ENCODE data around the gene CLDN14. TPM values are rescaled to one million over a fixed set of nuclear protein-coding genes. Genes with fewer than 3 reads are reported as not detected.
"Not testable (repeated sequence)": the region's sequence is repeated elsewhere in the genome, so short reads cannot be mapped to it uniquely, and the experiment has no call there.

Gene CLDN14
- total RNA-seq, 2 experiments from 2014 or later: not detected

GRCh38 chr21:36489103-36489775, 9.3 kb upstream of the CLDN14 start:
- ATAC-seq (ENCODE audit: low read depth) (no peak), DNase-seq (no peak)
- Mint-ChIP-seq H3K27ac (no peak overlapping the region), H3K4me1 (no peaks in the 10 kb centered on the region), H3K4me3 (no peak overlapping the region), H3K36me3 (no peaks in the 10 kb centered on the region), H3K27me3 (peaks cover 2% of the 10 kb centered on the region), H3K9me3 (no peaks in the 10 kb centered on the region)
- POLR2A ChIA-PET: no interaction called here

GRCh38 chr21:36487641-36488307, 7.9 kb upstream of the CLDN14 start:
- no peaks in the 10 kb centered on the region for H3K36me3 Mint-ChIP-seq
- H3K4me1 Mint-ChIP-seq: no peaks in the 10 kb centered on the region
- H3K27ac Mint-ChIP-seq: no peak overlapping the region
- H3K27me3 Mint-ChIP-seq: peaks cover 2% of the 10 kb centered on the region
- DNase-seq (no peak), ATAC-seq (ENCODE audit: low read depth) (no peak)
- POLR2A ChIA-PET: no interaction called here
- no peaks in the 10 kb centered on the region for H3K9me3 Mint-ChIP-seq
- no peak overlapping the region for H3K4me3 Mint-ChIP-seq

- Mint-ChIP-seq H3K36me3 (no peaks in the 10 kb centered on the region), H3K27ac (no peak overlapping the region), H3K27me3 (peaks cover 2% of the 10 kb centered on the region), H3K4me3 (no peak overlapping the region), H3K4me1 (no peaks in the 10 kb centered on the region), H3K9me3 (no peaks in the 10 kb centered on the region)
- DNase-seq (no peak), ATAC-seq (ENCODE audit: low read depth) (no peak)
- POLR2A ChIA-PET: no interaction called here
Observed at GRCh38 chr21:36486246-36486645, 6.3 kb upstream of the CLDN14 start.

GRCh38 chr21:36485476-36485875, 5.6 kb upstream of the CLDN14 start:
- POLR2A ChIA-PET: no interaction called here
- peaks cover 2% of the 10 kb centered on the region for H3K27me3 Mint-ChIP-seq
- H3K4me3 Mint-ChIP-seq: no peak overlapping the region

GRCh38 chr21:36483095-36483494, 3.2 kb upstream of the CLDN14 start:
- no peaks in the 10 kb centered on the region for H3K36me3 Mint-ChIP-seq
- H3K27me3 Mint-ChIP-seq: peaks cover 2% of the 10 kb centered on the region
- no peaks in the 10 kb centered on the region for H3K9me3 Mint-ChIP-seq
- H3K27ac Mint-ChIP-seq: no peak overlapping the region
- DNase-seq (no peak), ATAC-seq (ENCODE audit: low read depth) (no peak)
- H3K4me3 Mint-ChIP-seq: no peak overlapping the region
- H3K4me1 Mint-ChIP-seq: no peaks in the 10 kb centered on the region
- POLR2A ChIA-PET: no interaction called here

More at GRCh38 chr21:36485476-36485875, 5.6 kb upstream of the CLDN14 start:
- no peak overlapping the region for H3K27ac Mint-ChIP-seq
- no peaks in the 10 kb centered on the region for H3K9me3 Mint-ChIP-seq
- ATAC-seq (ENCODE audit: low read depth) (no peak), DNase-seq (no peak)
- no peaks in the 10 kb centered on the region for H3K36me3 Mint-ChIP-seq
- no peaks in the 10 kb centered on the region for H3K4me1 Mint-ChIP-seq

- POLR2A ChIA-PET: no interaction called here
- ATAC-seq (ENCODE audit: low read depth): no peak
- H3K36me3 Mint-ChIP-seq: no peaks in the 10 kb centered on the region
- H3K4me1 Mint-ChIP-seq: no peaks in the 10 kb centered on the region
- H3K27ac Mint-ChIP-seq: no peak overlapping the region
- H3K4me3 Mint-ChIP-seq: no peak overlapping the region
- peaks cover 2% of the 10 kb centered on the region for H3K27me3 Mint-ChIP-seq
- DNase-seq: no peak
- H3K9me3 Mint-ChIP-seq: no peaks in the 10 kb centered on the region
Observed at GRCh38 chr21:36482673-36483072, 2.8 kb upstream of the CLDN14 start.

GRCh38 chr21:36482181-36482580, 2.3 kb upstream of the CLDN14 start:
- no peak for ATAC-seq (ENCODE audit: low read depth)
- no peaks in the 10 kb centered on the region for H3K4me1 Mint-ChIP-seq

GRCh38 chr21:36481639-36482038, 1.7 kb upstream of the CLDN14 start:
- ATAC-seq (ENCODE audit: low read depth) (no peak), DNase-seq (no peak)
- POLR2A ChIA-PET: no interaction called here
- Mint-ChIP-seq H3K4me3 (no peak overlapping the region), H3K4me1 (no peaks in the 10 kb centered on the region), H3K9me3 (no peaks in the 10 kb centered on the region), H3K36me3 (no peaks in the 10 kb centered on the region), H3K27me3 (peaks cover 2% of the 10 kb centered on the region), H3K27ac (no peak overlapping the region)

More at GRCh38 chr21:36482181-36482580, 2.3 kb upstream of the CLDN14 start:
- no peaks in the 10 kb centered on the region for H3K36me3 Mint-ChIP-seq
- peaks cover 2% of the 10 kb centered on the region for H3K27me3 Mint-ChIP-seq
- no peaks in the 10 kb centered on the region for H3K9me3 Mint-ChIP-seq
- no peak for DNase-seq
- POLR2A ChIA-PET: no interaction called here
- H3K4me3 Mint-ChIP-seq: no peak overlapping the region
- H3K27ac Mint-ChIP-seq: no peak overlapping the region

- POLR2A ChIA-PET: no interaction called here
- Mint-ChIP-seq H3K4me3 (no peak overlapping the region), H3K36me3 (no peaks in the 10 kb centered on the region), H3K4me1 (no peaks in the 10 kb centered on the region), H3K27ac (no peak overlapping the region), H3K27me3 (peaks cover 2% of the 10 kb centered on the region), H3K9me3 (no peaks in the 10 kb centered on the region)
- ATAC-seq (ENCODE audit: low read depth) (no peak), DNase-seq (no peak)
Observed at GRCh38 chr21:36480618-36481017, 696 bp upstream of the CLDN14 start.

GRCh38 chr21:36478941-36479340, 981 bp downstream of the CLDN14 start:
- POLR2A ChIA-PET: no interaction called here
- no peaks in the 10 kb centered on the region for H3K36me3 Mint-ChIP-seq
- ATAC-seq (ENCODE audit: low read depth) (no peak), DNase-seq (no peak)
- H3K27me3 Mint-ChIP-seq: peaks cover 2% of the 10 kb centered on the region
- no peak overlapping the region for H3K4me3 Mint-ChIP-seq
- no peaks in the 10 kb centered on the region for H3K9me3 Mint-ChIP-seq
- no peak overlapping the region for H3K27ac Mint-ChIP-seq
- H3K4me1 Mint-ChIP-seq: no peaks in the 10 kb centered on the region

GRCh38 chr21:36478207-36478701, 1.7 kb downstream of the CLDN14 start:
- no peak for ATAC-seq (ENCODE audit: low read depth)
- Mint-ChIP-seq H3K9me3 (no peaks in the 10 kb centered on the region), H3K27ac (no peak overlapping the region)

GRCh38 chr21:36477559-36477958, 2.4 kb downstream of the CLDN14 start:
- Mint-ChIP-seq H3K4me3 (no peak overlapping the region), H3K9me3 (no peaks in the 10 kb centered on the region), H3K27me3 (no peaks in the 10 kb centered on the region), H3K27ac (no peak overlapping the region), H3K4me1 (no peaks in the 10 kb centered on the region), H3K36me3 (no peaks in the 10 kb centered on the region)
- DNase-seq (no peak), ATAC-seq (ENCODE audit: low read depth) (no peak)
- POLR2A ChIA-PET: no interaction called here

More at GRCh38 chr21:36478207-36478701, 1.7 kb downstream of the CLDN14 start:
- H3K4me1 Mint-ChIP-seq: no peaks in the 10 kb centered on the region
- no peak overlapping the region for H3K4me3 Mint-ChIP-seq
- no peak for DNase-seq
- peaks cover 2% of the 10 kb centered on the region for H3K27me3 Mint-ChIP-seq
- POLR2A ChIA-PET: no interaction called here
- H3K36me3 Mint-ChIP-seq: no peaks in the 10 kb centered on the region

- Mint-ChIP-seq H3K9me3 (no peaks in the 10 kb centered on the region), H3K27me3 (no peaks in the 10 kb centered on the region), H3K36me3 (no peaks in the 10 kb centered on the region), H3K27ac (no peak overlapping the region), H3K4me3 (no peak overlapping the region), H3K4me1 (no peaks in the 10 kb centered on the region)
- POLR2A ChIA-PET: no interaction called here
- ATAC-seq (ENCODE audit: low read depth): no peak
- no peak for DNase-seq
Observed at GRCh38 chr21:36477001-36477400, 2.9 kb downstream of the CLDN14 start.

GRCh38 chr21:36476541-36476940, 3.4 kb downstream of the CLDN14 start:
- H3K9me3 Mint-ChIP-seq; POLR2A ChIA-PET; H3K4me1 Mint-ChIP-seq; H3K27me3 Mint-ChIP-seq; ATAC-seq (ENCODE audit: low read depth); DNase-seq; H3K27ac Mint-ChIP-seq; H3K4me3 Mint-ChIP-seq; H3K36me3 Mint-ChIP-seq: not testable (repeated sequence)

Data from activated naive CD8-positive, alpha-beta T cell treated with anti-CD3 and anti-CD28 coated beads, Interleukin-2, amount 10 ng/mL, durations not matched to agents 7 days and 5 days (primary cell).